NT2/D1 (cell line): ENCODE results near the gene LCE3B.

Experiments used
- SUZ12 ChIP-seq: IDR thresholded peaks from 2 replicates; pipeline ENCODE4 v1.6.1; 2011; ENCODE audit not compliant: insufficient read length, insufficient read depth; ENCODE audit errors: extremely low read depth
- YY1 ChIP-seq: IDR thresholded peaks from 2 replicates; pipeline ENCODE4 v1.6.1; 2011; ENCODE audit not compliant: insufficient read length, insufficient read depth
- ZNF274 ChIP-seq: IDR thresholded peaks from 2 replicates; pipeline ENCODE4 v1.6.1; 2011; ENCODE audit warnings: mild to moderate bottlenecking, low read depth, low read length

DNA sequence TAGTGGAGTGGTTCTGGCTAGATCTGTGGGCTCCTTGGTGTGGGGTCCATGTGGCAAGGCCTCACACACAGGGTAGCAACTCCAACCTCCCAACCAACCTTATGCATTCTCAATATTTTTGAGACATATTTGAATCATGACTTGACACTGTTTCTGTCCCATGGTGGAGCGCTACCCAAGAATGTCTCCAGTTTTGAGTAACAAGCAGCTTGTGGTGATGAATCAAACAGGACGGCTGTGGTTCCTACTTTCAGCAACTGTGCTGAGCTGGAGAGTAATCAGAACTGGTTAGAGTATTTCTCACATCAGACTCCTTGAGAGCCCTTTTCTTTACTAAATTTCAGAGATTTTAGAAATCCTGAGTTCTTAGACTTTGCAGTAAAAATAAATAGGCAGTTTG, 36.4 kb upstream of the LCE3B start:
- TF ChIP-seq YY1, result no peak
- no peak for TF ChIP-seq SUZ12
- no peak for TF ChIP-seq ZNF274
